Measurements from ENCODE around the gene THADA. TPM values are rescaled to one million over a fixed set of nuclear protein-coding genes. Genes with fewer than 3 reads are reported as not detected.
A peak's percentile ranks its signal among the peaks of the same experiment; 100 is the strongest.

Gene THADA
- total and polyA plus RNA-seq, 2 donors (not counting 1 experiment from before 2014, with no cell fraction given), result 9.2 to 36.2 TPM

GRCh38 chr2:43469713-43470112 is 126.1 kb downstream of the THADA start:
- Histone ChIP-seq H3K27ac (ENCODE audit: insufficient read depth, low read length) (no peak overlapping the region), H2AFZ (ENCODE audit: low read length) (no peak overlapping the region), H3K4me2 (ENCODE audit: extremely low read depth, insufficient read depth, low read length) (no peak overlapping the region), H3K79me2 (ENCODE audit: control insufficient read depth, insufficient read depth, low read length) (no peaks in the 10 kb centered on the region), H3K9ac (ENCODE audit: insufficient read depth, low read length) (no peak overlapping the region), H3K9me3 (ENCODE audit: control insufficient read depth, insufficient read depth, low read depth, low read length) (no peaks in the 10 kb centered on the region), H3K36me3 (ENCODE audit: control insufficient read depth, insufficient read depth, low read length) (no peaks in the 10 kb centered on the region), H3K4me3 (replicated peaks in 1 of 4; ENCODE audit: control extremely low read depth in 1 of 4, insufficient read depth in 1 of 4, low read depth in 3 of 4, low read length in 4 of 4) (no peak overlapping the region), H4K20me1 (ENCODE audit: control insufficient read depth, extremely low read depth, insufficient read depth, low read length) (no peaks in the 10 kb centered on the region), H3K27me3 (ENCODE audit: control insufficient read depth, insufficient read depth, low read length) (no peaks in the 10 kb centered on the region), H3K4me1 (ENCODE audit: control insufficient read depth, extremely low read depth, insufficient read depth, low read length) (peaks cover 7% of the 10 kb centered on the region)
- no peak for TF ChIP-seq EZH2 (IDR thresholded peaks at IDR 0.05; ENCODE audit: low read length, missing control alignments)
- TF ChIP-seq CTCF (conservative IDR thresholded peaks at IDR 0.05 in 1 of 2, IDR thresholded peaks at IDR 0.05 in 1 of 2; ENCODE audit: low read depth in 1 of 2, low read length in 2 of 2), result no peak
- DNase-seq (ENCODE audit: low read depth in 2 of 2), result no peak

- no peaks in the 10 kb centered on the region for H3K27me3 ChIP-seq (ENCODE audit: control insufficient read depth, insufficient read depth, low read length)
- H3K79me2 ChIP-seq (ENCODE audit: control insufficient read depth, insufficient read depth, low read length), result no peaks in the 10 kb centered on the region
Measured at GRCh38 chr2:43469094-43469493, 126.7 kb downstream of the THADA start.

GRCh38 chr2:43467891-43468290 is 127.9 kb downstream of the THADA start:
- H4K20me1 ChIP-seq (ENCODE audit: control insufficient read depth, extremely low read depth, insufficient read depth, low read length), result no peaks in the 10 kb centered on the region
- no peaks in the 10 kb centered on the region for H3K27me3 ChIP-seq (ENCODE audit: control insufficient read depth, insufficient read depth, low read length)
- no peaks in the 10 kb centered on the region for H3K9me3 ChIP-seq (ENCODE audit: control insufficient read depth, insufficient read depth, low read depth, low read length)
- peak; percentile 57 to 75 for DNase-seq (ENCODE audit: low read depth in 2 of 2)
- peak overlapping the region; percentile 46 for H3K4me2 ChIP-seq (ENCODE audit: extremely low read depth, insufficient read depth, low read length)
- no peak overlapping the region for H3K4me3 ChIP-seq (replicated peaks in 1 of 4; ENCODE audit: control extremely low read depth in 1 of 4, insufficient read depth in 1 of 4, low read depth in 3 of 4, low read length in 4 of 4)
- no peak overlapping the region for H3K9ac ChIP-seq (ENCODE audit: insufficient read depth, low read length)
- H3K27ac ChIP-seq (ENCODE audit: insufficient read depth, low read length), result peak overlapping the region; percentile 57
- no peak overlapping the region for H2AFZ ChIP-seq (ENCODE audit: low read length)
- peaks cover 9% of the 10 kb centered on the region for H3K4me1 ChIP-seq (ENCODE audit: control insufficient read depth, extremely low read depth, insufficient read depth, low read length)
- TF ChIP-seq EZH2 (IDR thresholded peaks at IDR 0.05; ENCODE audit: low read length, missing control alignments) (no peak), CTCF (conservative IDR thresholded peaks at IDR 0.05 in 1 of 2, IDR thresholded peaks at IDR 0.05 in 1 of 2; ENCODE audit: low read depth in 1 of 2, low read length in 2 of 2) (no peak)
- H3K36me3 ChIP-seq (ENCODE audit: control insufficient read depth, insufficient read depth, low read length), result no peaks in the 10 kb centered on the region
- H3K79me2 ChIP-seq (ENCODE audit: control insufficient read depth, insufficient read depth, low read length), result no peaks in the 10 kb centered on the region

More at GRCh38 chr2:43469094-43469493, 126.7 kb downstream of the THADA start:
- H3K4me1 ChIP-seq (ENCODE audit: control insufficient read depth, extremely low read depth, insufficient read depth, low read length), result peaks cover 9% of the 10 kb centered on the region
- no peaks in the 10 kb centered on the region for H4K20me1 ChIP-seq (ENCODE audit: control insufficient read depth, extremely low read depth, insufficient read depth, low read length)
- H2AFZ ChIP-seq (ENCODE audit: low read length), result no peak overlapping the region
- DNase-seq (ENCODE audit: low read depth in 2 of 2), result no peak
- no peak overlapping the region for H3K27ac ChIP-seq (ENCODE audit: insufficient read depth, low read length)
- TF ChIP-seq CTCF (conservative IDR thresholded peaks at IDR 0.05 in 1 of 2, IDR thresholded peaks at IDR 0.05 in 1 of 2; ENCODE audit: low read depth in 1 of 2, low read length in 2 of 2) (no peak), EZH2 (IDR thresholded peaks at IDR 0.05; ENCODE audit: low read length, missing control alignments) (no peak)
- no peaks in the 10 kb centered on the region for H3K36me3 ChIP-seq (ENCODE audit: control insufficient read depth, insufficient read depth, low read length)
- H3K4me2 ChIP-seq (ENCODE audit: extremely low read depth, insufficient read depth, low read length), result no peak overlapping the region
- no peak overlapping the region for H3K9ac ChIP-seq (ENCODE audit: insufficient read depth, low read length)
- no peaks in the 10 kb centered on the region for H3K9me3 ChIP-seq (ENCODE audit: control insufficient read depth, insufficient read depth, low read depth, low read length)
- H3K4me3 ChIP-seq (replicated peaks in 1 of 4; ENCODE audit: control extremely low read depth in 1 of 4, insufficient read depth in 1 of 4, low read depth in 3 of 4, low read length in 4 of 4), result no peak overlapping the region
